ENCODE measurements around the gene RNF111.

The RNF111 gene

DNA sequence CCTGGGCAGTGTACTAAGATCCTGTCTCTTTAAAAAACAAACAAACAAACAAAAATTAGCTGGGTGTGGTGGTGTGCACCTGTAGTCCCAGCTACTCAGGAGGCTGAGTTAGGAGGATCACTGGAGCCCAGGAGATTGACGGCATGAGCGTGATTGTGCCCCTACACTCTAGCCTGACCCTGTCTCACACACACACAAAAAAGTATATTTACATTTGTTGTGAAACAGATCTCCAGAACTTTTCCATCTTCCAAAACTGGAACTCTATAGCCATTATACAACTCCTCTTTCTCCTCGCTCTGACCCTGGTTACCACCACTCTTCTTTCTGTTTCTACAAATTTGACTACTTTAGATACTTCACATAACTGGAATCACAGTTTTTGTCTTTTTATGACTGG is 61.4 kb downstream of the RNF111 start:
- H3K4me3 ChIP-seq (ENCODE audit: low read depth, low read length): no peak overlapping the region
- DNase-seq (ENCODE audit: low read depth): no peak

DNA sequence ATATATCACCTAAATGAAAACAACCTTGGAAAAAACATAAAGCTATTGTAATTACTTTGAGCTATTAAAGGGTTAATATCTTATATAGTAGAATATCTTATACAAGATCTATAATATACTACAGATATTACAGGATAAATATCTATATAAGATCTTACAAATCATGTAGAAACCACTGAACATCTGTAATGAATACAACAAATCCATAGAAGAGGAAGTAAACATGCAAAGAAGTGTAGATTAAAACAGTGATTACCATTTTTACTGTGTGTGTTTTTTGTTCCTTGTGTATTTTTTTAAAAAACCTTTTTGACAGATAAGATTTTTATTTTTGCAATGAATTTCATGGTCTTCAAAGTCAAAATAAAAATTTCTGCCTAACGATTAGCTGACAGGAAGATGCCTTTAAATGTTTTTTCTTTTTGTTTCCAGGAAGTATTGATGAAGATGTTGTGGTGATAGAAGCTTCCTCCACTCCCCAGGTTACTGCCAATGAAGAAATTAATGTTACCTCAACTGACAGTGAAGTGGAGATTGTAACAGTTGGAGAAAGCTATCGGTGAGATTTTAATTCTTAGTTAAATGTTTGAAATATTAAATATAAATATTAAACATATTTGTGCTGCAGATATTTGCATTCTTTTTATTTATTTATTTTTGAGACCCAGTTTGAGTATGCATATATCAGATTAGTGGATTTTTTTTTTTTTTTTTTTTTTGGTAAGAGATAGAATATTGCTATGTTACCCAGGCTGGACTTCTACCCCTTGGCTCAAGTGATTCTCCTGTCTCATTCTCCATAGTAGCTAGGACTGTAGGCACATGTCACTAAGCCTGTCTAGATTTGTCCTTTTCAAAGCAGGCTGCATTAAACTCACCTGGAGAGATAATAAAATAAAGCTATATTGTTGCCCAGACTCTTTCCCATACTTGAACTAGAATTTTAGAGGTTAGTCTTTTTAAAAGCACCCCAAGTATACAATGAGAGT is 64.7 kb downstream of the RNF111 start:
- H3K4me3 ChIP-seq (ENCODE audit: low read depth, low read length): no peak overlapping the region
- DNase-seq (ENCODE audit: low read depth): no peak

DNA sequence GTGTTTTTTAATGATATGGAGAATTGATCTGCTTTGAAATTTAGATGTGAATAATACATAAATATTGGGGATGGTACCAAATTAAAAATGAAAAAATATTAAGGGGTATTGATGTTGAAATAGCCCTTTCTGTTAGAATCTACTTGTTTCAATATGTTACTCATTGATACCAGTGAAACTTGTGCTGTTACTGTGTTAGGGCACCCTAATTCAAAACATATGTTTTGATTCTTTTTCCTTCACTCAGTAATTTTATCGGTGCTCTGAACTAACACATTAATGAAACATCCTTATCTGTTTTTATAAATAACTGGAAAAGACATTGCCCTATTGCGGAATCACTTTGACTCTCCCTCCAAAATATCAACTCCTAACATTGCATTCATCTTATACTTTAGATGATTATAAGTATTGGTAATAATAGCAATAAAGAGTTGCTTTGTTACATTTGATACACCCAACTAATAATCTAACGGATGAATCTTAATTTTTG is 65.5 kb downstream of the RNF111 start:
- H3K4me3 ChIP-seq (ENCODE audit: low read depth, low read length): no peak overlapping the region
- DNase-seq (ENCODE audit: low read depth): no peak

GRCh38 chr15:59053482-59053881 is 66.0 kb downstream of the RNF111 start:
- no peak for DNase-seq (ENCODE audit: low read depth)
- no peak overlapping the region for H3K4me3 ChIP-seq (ENCODE audit: low read depth, low read length)

DNA sequence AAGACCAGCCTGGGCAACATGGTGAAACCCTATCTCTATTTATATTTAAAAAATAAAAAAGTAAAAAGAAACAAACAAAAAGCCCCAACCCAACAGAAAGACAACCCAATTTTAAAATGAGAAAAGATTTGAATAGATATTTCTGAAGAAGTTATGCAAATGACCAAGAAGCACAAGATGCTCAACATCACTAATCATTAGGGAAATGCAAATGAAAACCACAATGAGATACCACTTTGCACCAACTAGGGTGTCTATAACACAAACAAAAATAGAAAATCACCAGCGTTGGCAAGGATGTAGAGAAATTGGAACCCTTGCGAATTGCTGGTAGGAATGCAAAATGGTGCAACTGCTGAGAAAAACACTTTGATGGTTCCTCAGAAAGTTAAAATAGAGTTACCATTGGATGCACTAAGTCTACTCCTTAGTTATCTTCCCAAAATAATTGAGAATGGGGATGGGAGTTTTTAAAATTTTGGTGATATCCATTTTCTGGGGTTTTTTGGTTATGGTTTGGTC is 71.7 kb downstream of the RNF111 start:
- DNase-seq (ENCODE audit: low read depth): no peak
- no peak overlapping the region for H3K4me3 ChIP-seq (ENCODE audit: low read depth, low read length)

GRCh38 chr15:59060348-59060747 is 72.9 kb downstream of the RNF111 start:
- DNase-seq (ENCODE audit: low read depth): no peak
- H3K4me3 ChIP-seq (ENCODE audit: low read depth, low read length): no peak overlapping the region

GRCh38 chr15:59063042-59063441 is 75.6 kb downstream of the RNF111 start:
- H3K4me3 ChIP-seq (ENCODE audit: low read depth, low read length): no peak overlapping the region
- peak; percentile 12 for DNase-seq (ENCODE audit: low read depth)

GRCh38 chr15:59069430-59069829 is 82.0 kb downstream of the RNF111 start:
- no peak for DNase-seq (ENCODE audit: low read depth)
- H3K4me3 ChIP-seq (ENCODE audit: low read depth, low read length): no peak overlapping the region

DNA sequence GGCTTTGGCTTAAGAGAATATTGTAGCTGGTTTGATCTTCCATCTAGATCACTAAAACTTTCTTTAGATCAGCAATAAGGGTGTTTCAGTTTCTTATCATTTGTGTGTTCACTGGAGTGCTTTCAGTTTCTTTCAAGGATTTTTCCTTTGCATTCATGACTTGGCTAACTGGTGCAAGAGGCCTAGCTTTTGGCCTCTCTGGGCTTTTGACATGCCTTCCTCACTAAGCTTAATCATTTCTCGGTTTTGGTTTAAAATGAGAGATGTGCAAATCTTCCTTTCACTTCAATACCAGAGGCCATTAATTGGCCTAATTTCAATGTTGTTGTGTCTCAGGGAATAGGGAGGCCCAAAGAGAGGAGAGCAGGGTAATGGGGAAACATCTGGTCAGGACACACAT is 87.1 kb downstream of the RNF111 start:
- no peak for DNase-seq (ENCODE audit: low read depth)

GRCh38 chr15:59087731-59088130 is 100.3 kb downstream of the RNF111 start:
- H3K4me3 ChIP-seq (ENCODE audit: low read depth, low read length): no peak overlapping the region
- DNase-seq (ENCODE audit: low read depth): no peak

More for the DNA sequence above, 87.1 kb downstream of the RNF111 start:
- H3K4me3 ChIP-seq (ENCODE audit: low read depth, low read length): no peak overlapping the region

GRCh38 chr15:59094077-59094476 is 106.6 kb downstream of the RNF111 start:
- no peak for DNase-seq (ENCODE audit: low read depth)
- H3K4me3 ChIP-seq (ENCODE audit: low read depth, low read length): no peak overlapping the region

GRCh38 chr15:59096429-59096828 is 109.0 kb downstream of the RNF111 start:
- H3K4me3 ChIP-seq (ENCODE audit: low read depth, low read length): no peak overlapping the region
- no peak for DNase-seq (ENCODE audit: low read depth)

- H3K4me3 ChIP-seq (ENCODE audit: low read depth, low read length): no peak overlapping the region
- DNase-seq (ENCODE audit: low read depth): no peak
Measured at GRCh38 chr15:59099162-59099685, 111.8 kb downstream of the RNF111 start.

- peak overlapping the region; percentile 82 for H3K4me3 ChIP-seq (ENCODE audit: low read depth, low read length)
- no peak for DNase-seq (ENCODE audit: low read depth)
Measured at GRCh38 chr15:59104602-59104911, 117.1 kb downstream of the RNF111 start.

DNA sequence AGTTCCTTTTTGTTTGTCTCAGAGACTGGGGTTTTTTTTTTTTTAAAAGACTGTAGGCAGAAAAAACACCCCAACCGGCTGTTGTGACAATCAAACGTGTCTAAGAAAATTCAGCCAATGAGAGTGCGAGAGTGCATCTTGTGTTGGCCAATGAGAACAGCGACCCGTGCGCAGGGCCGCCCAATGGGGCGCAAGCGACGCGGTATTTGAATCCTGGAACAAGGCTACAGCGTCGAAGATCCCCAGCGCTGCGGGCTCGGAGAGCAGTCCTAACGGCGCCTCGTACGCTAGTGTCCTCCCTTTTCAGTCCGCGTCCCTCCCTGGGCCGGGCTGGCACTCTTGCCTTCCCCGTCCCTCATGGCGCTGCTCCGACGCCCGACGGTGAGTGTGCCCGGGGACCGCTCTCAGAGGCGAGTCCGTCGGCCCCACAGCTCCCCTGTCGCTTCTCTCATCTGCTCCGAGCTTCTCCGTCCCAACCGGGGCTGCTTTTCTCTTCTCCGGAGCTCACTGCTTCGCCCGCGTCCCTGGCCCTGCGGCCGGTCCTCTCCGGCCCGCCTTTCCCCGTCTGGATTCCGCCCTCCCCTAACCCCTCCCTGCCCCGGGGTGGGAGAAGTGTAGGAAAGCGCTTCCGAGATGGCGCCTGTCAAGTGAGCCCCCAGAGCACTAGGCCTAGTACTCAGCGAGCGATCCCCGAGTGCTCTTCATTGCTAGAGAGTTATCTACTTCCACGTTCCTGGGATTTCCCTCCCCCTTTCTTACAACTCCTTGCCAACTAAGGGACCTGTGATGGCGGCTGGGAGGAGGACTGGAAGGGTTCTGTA is 117.7 kb downstream of the RNF111 start, which contains the start of gene CCNB2:
Gene CCNB2, plus strand, starts transcription at position 235 of the 821 bp plus-strand sequence. Its CDS starts 123 bp downstream, at position 358.
- H3K4me3 ChIP-seq (ENCODE audit: low read depth, low read length): peak within 1 kb of the TSS; percentile 82
- peak; percentile 79 for DNase-seq (ENCODE audit: low read depth)

DNA sequence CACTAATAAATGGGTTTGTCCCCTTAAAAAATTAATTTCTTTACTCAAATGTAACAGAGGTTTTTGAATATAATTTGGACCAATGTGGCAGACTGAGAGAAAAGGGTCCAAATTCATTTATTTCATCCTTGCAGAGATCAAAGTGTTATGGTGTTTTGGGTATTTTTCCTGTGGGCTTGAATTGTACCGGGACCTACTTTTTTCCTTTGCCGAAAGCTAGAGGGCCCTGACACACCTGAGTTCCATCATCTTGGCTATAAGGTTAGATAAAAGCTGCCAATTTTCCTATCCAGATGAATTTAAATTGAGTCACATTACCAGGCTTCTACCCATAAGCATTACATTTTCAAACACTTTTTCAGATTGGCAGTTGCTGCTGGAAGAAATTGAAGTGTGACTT is 118.4 kb downstream of the RNF111 start:
- DNase-seq (ENCODE audit: low read depth): no peak
- peak overlapping the region; percentile 82 for H3K4me3 ChIP-seq (ENCODE audit: low read depth, low read length)

DNA sequence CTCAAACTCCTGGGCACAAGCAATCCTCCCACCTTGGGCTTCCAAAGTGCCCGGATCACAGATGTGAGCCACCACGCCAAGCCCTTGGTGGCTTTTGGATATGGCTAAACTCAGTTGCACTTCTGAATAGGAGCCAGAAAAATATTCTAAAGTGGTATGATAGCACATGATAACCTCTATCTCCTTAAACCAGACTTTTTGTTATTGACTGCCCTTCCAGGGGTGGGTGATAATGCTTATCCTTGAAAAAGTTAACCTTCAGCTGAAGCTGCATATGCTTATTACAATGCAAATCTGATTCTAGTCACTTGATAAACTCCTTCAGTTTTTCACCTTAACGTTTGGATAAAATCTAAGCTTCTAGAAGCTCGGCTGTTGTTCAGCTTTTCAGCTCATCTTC is 123.8 kb downstream of the RNF111 start:
- no peak for DNase-seq (ENCODE audit: low read depth)

GRCh38 chr15:59115047-59115446 is 127.6 kb downstream of the RNF111 start:
- DNase-seq (ENCODE audit: low read depth): no peak
- no peak overlapping the region for H3K4me3 ChIP-seq (ENCODE audit: low read depth, low read length)

More for the DNA sequence above, 123.8 kb downstream of the RNF111 start:
- no peak overlapping the region for H3K4me3 ChIP-seq (ENCODE audit: low read depth, low read length)

DNA sequence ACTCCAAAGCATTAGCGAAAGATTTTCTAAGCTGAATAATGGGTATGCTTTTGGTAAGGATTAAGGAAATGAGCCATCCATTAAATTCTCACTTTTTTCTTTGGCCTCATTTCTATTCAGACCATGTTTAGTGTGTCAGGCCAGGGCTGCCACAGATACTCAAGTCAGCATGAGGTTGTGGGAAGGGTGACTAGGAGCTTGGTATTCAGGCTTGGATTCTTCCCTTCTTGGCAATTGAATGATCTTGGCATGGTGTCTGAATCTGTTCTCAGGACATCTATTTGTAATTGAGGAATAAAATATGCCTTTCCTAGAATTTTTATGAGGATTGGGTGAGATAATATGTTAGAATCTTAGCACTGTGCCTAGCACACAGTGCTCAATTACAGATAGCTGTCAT is 128.7 kb downstream of the RNF111 start:
- DNase-seq (ENCODE audit: low read depth): no peak
- no peak overlapping the region for H3K4me3 ChIP-seq (ENCODE audit: low read depth, low read length)

DNA sequence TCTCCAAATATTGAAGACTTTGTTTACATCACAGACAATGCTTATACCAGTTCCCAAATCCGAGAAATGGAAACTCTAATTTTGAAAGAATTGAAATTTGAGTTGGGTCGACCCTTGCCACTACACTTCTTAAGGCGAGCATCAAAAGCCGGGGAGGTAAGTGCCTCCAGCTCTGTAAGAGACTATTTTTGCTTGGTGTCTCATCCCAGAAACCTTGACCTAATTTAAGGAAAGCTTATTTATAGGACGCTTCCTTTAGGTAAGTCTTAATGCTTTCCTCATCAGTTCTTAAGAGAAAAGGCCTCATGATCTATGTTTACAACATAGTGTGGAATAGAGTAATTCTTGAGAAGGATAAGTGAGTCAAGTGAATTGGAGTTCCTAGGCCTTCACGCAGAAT is 129.3 kb downstream of the RNF111 start:
- no peak for DNase-seq (ENCODE audit: low read depth)
- no peak overlapping the region for H3K4me3 ChIP-seq (ENCODE audit: low read depth, low read length)
